ENCODE measurements around the gene TSPAN18. TPM values are rescaled to one million over a fixed set of nuclear protein-coding genes. Genes with fewer than 3 reads are reported as not detected.

TSPAN18 gene
- total and polyA plus RNA-seq, 2 of the 8 experiments (the other 6 are each of a cell fraction or from before 2014, with no cell fraction given): 5.2 to 10.2 TPM

- Histone ChIP-seq H3K9ac (replicated peaks in 1 of 4; ENCODE audit: extremely low read depth in 1 of 4, low read depth in 3 of 4, low read length in 3 of 4) (no peak overlapping the region), H3K36me3 (ENCODE audit: control insufficient read depth in 2 of 4, insufficient read depth in 4 of 4, low read length in 3 of 4) (no peaks in the 10 kb centered on the region), H4K8ac (ENCODE audit: extremely low read depth, insufficient read depth, low read length) (no peak overlapping the region), H2BK5ac (ENCODE audit: low read depth, low read length) (no peak overlapping the region), H2BK15ac (ENCODE audit: low read length) (no peak overlapping the region), H4K5ac (ENCODE audit: insufficient read length, low read depth, low read length) (no peak overlapping the region), H2BK12ac (ENCODE audit: low read depth, low read length) (no peak overlapping the region), H2BK20ac (ENCODE audit: low read length) (no peak overlapping the region), H4K91ac (replicated peaks; ENCODE audit: insufficient read length, low read length) (no peak overlapping the region), H3K56ac (replicated peaks; ENCODE audit: insufficient read length, low read depth, low read length) (no peak overlapping the region), H3K27ac (ENCODE audit: low read depth, low read length) (no peak overlapping the region), H3K27me3 (replicated peaks in 1 of 4; ENCODE audit: control insufficient read depth in 3 of 4, extremely low read depth in 1 of 4, insufficient read depth in 3 of 4, low read length in 3 of 4) (no peaks in the 10 kb centered on the region), H3K79me2 (ENCODE audit: control insufficient read depth in 1 of 2, insufficient read depth in 2 of 2, low read length in 2 of 2) (no peaks in the 10 kb centered on the region), H2BK120ac (replicated peaks; ENCODE audit: low read depth, low read length) (no peak overlapping the region), H3K9me3 (ENCODE audit: insufficient read depth in 2 of 2, low read depth in 1 of 2, low read length in 1 of 2) (no peaks in the 10 kb centered on the region), H2AFZ (ENCODE audit: low read length) (no peak overlapping the region), H3K4me2 (ENCODE audit: insufficient read depth in 1 of 2, low read depth in 2 of 2, low read length in 2 of 2) (no peak overlapping the region), H3K23me2 (ENCODE audit: low read depth, low read length) (no peaks in the 10 kb centered on the region; the same call in 1 of the 2 replicates), H3K18ac (ENCODE audit: extremely low read depth, low read length) (no peak overlapping the region), H3K79me1 (ENCODE audit: low read depth, low read length) (no peaks in the 10 kb centered on the region), H3K4ac (replicated peaks; ENCODE audit: insufficient read length, low read depth, low read length) (no peak overlapping the region), H3K4me1 (replicated peaks in 1 of 4; ENCODE audit: control insufficient read depth in 3 of 4, insufficient read depth in 4 of 4, low read length in 3 of 4) (peaks cover 0 to 17% (median 10%) of the 10 kb centered on the region in 4 experiments; a peak in 5 of 7 replicates), H3K4me3 (ENCODE audit: extremely low read depth in 1 of 4, insufficient read depth in 2 of 4, low read depth in 3 of 4, low read length in 4 of 4) (no peak overlapping the region), H3K23ac (ENCODE audit: insufficient read length) (no peak overlapping the region), H2AK5ac (ENCODE audit: low read depth, low read length) (no peak overlapping the region), H3K14ac (ENCODE audit: insufficient read length) (no peak overlapping the region), H4K20me1 (replicated peaks in 1 of 2; ENCODE audit: control insufficient read depth in 1 of 2, insufficient read depth in 2 of 2, low read length in 2 of 2) (no peaks in the 10 kb centered on the region)
- WGBS, 2 experiments (ENCODE audit: extremely low coverage in 1 of 2, insufficient coverage in 1 of 2, insufficient read length in 1 of 2, insufficient replicate concordance in 2 of 2, low coverage in 1 of 2, low lambda C conversion rate in 2 of 2, missing lambda C conversion rate in 1 of 2): 93% methylated on average over 8 of the region's 8 CpGs; no CpG with 5 or more reads in 1 of the 2 experiments
- no peak for DNase-seq (ENCODE audit: low read depth in 1 of 2, low spot score in 2 of 2)
- POLR2A ChIA-PET (ENCODE audit: partially characterized antibody): no interaction called here
- FAIRE-seq: no peak
- CTCF ChIA-PET (ENCODE audit: partially characterized antibody): interaction anchor here (0.7 to 0.8 kb wide), 2 partner anchors 30 to 198 kb away, joined by 3 to 5 read pairs; no protein-coding TSS in a partner anchor
- TF ChIP-seq SRF (IDR thresholded peaks at IDR 0.05; ENCODE audit: low read depth, low read length) (no peak), ATF3 (IDR thresholded peaks at IDR 0.05; ENCODE audit: insufficient read depth, low read depth, low read length) (no peak), RBBP5 (IDR thresholded peaks at IDR 0.05; ENCODE audit: borderline replicate concordance, low read depth, low read length) (no peak), EZH2 (IDR thresholded peaks at IDR 0.05; ENCODE audit: low read depth, low read length, severe bottlenecking) (no peak), JUND (IDR thresholded peaks at IDR 0.05; ENCODE audit: low read length) (no peak), POLR2AphosphoS5 (IDR thresholded peaks at IDR 0.05; ENCODE audit: low read depth, low read length) (no peak), HDAC6 (IDR thresholded peaks at IDR 0.05; ENCODE audit: low read depth, low read length) (no peak), SIN3A (conservative IDR thresholded peaks at IDR 0.05 in 1 of 2, IDR thresholded peaks at IDR 0.05 in 1 of 2; ENCODE audit: low read depth in 1 of 2, low read length in 2 of 2) (no peak), RFX5 (IDR thresholded peaks at IDR 0.05; ENCODE audit: borderline replicate concordance, low read depth, low read length) (no peak)
- TF ChIP-seq, protein P1, sequence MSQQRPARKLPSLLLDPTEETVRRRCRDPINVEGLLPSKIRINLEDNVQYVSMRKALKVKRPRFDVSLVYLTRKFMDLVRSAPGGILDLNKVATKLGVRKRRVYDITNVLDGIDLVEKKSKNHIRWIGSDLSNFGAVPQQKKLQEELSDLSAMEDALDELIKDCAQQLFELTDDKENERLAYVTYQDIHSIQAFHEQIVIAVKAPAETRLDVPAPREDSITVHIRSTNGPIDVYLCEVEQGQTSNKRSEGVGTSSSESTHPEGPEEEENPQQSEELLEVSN (IDR thresholded peaks at IDR 0.05): no peak
These were observed 92.6 kb downstream of the TSPAN18 start for GRCh38 chr11:44819346-44819745.
